ENCODE data around the gene WDR64.
"Not testable (repeated sequence)": the region's sequence is repeated elsewhere in the genome, so short reads cannot be mapped to it uniquely, and the experiment has no call there.

WDR64 gene

DNA sequence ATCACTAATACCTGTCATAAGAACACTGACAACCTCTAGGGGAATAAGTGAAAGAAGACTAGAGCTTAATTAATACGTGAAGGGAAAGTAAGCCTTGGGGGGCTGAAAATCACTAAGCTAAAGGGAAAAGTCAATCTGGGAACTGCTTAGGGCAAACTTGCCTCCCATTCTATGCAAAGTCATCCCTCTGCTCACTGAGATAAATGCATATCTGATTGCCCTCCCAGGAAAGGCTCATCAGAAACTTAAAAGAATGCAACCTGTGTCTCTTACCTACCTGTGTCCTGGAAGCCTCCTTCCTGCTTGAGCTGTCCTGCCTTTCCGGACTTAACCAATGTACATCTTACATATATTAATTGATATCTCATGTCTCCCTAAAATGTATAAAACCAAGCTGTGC, 81.8 kb downstream of the WDR64 start:
- no peaks in the 10 kb centered on the region for H3K4me1 ChIP-seq (ENCODE audit: control insufficient read depth in 5 of 5, insufficient read depth in 5 of 5, low read length in 5 of 5)
- H3K27me3 ChIP-seq (ENCODE audit: control insufficient read depth in 5 of 5, insufficient read depth in 4 of 5, low read length in 5 of 5) = no peaks in the 10 kb centered on the region

DNA sequence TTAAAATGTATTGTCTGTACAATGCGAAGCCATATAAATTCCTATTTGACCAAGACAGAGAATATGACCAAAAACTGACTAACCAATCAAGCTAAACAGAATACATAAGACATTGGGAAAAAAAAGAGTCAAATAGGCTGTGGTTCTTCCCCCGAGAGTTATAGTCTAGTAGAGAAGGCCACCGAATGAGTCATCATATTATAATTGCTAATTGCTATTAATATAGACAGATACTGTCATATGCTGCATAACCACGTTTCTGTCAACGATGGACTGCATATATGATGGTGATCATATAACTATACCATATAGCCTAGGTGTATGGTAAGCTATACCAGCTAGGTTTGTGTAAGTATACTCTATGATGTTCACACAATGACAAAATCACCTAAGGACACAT, 82.5 kb downstream of the WDR64 start:
- Histone ChIP-seq H3K4me1 (ENCODE audit: control insufficient read depth in 5 of 5, insufficient read depth in 5 of 5, low read length in 5 of 5) (no peaks in the 10 kb centered on the region), H3K27ac (ENCODE audit: low read depth, low read length) (no peak overlapping the region), H3K4me3 (ENCODE audit: low read depth in 1 of 5, low read length in 5 of 5) (no peak overlapping the region), H3K36me3 (ENCODE audit: control insufficient read depth in 5 of 5, insufficient read depth in 5 of 5, low read length in 5 of 5) (no peaks in the 10 kb centered on the region), H3K9ac (ENCODE audit: low read length in 5 of 5) (no peak overlapping the region), H3K27me3 (ENCODE audit: control insufficient read depth in 5 of 5, insufficient read depth in 4 of 5, low read length in 5 of 5) (no peaks in the 10 kb centered on the region), H3K9me3 (ENCODE audit: control insufficient read depth in 5 of 5, low read length in 5 of 5) (no peaks in the 10 kb centered on the region)

More for the DNA sequence above, 81.8 kb downstream of the WDR64 start:
- no peak overlapping the region for H3K4me3 ChIP-seq (ENCODE audit: low read depth in 1 of 5, low read length in 5 of 5)
- no peaks in the 10 kb centered on the region for H3K9me3 ChIP-seq (ENCODE audit: control insufficient read depth in 5 of 5, low read length in 5 of 5)
- no peaks in the 10 kb centered on the region for H3K36me3 ChIP-seq (ENCODE audit: control insufficient read depth in 5 of 5, insufficient read depth in 5 of 5, low read length in 5 of 5)
- no peak overlapping the region for H3K27ac ChIP-seq (ENCODE audit: low read depth, low read length)
- no peak overlapping the region for H3K9ac ChIP-seq (ENCODE audit: low read length in 5 of 5)

DNA sequence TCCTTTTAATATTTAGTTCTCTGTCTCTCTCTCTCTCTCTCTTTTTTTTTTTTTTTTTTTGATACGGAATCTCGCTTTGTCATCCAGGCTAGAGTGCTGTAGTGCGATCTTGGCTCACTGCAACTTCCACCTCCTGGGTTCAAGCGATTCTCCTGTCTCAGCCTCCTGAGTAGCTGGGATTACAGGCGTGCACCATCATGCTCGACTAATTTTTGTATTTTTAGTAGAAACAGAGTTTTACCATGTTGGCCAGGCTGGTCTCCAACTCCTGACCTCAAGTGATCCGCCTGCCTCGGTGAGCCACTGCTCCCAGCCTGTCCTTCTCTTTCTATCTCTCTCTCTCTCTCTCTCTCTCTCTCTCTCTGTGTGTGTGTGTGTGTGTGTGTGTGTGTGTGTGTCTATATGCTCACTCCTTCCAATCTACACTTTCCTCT, 83.4 kb downstream of the WDR64 start:
- H3K4me3 ChIP-seq (ENCODE audit: low read depth in 1 of 5, low read length in 5 of 5); H3K4me1 ChIP-seq (ENCODE audit: control insufficient read depth in 5 of 5, insufficient read depth in 5 of 5, low read length in 5 of 5); H3K27ac ChIP-seq (ENCODE audit: low read depth, low read length); H3K9me3 ChIP-seq (ENCODE audit: control insufficient read depth in 5 of 5, low read length in 5 of 5); H3K36me3 ChIP-seq (ENCODE audit: control insufficient read depth in 5 of 5, insufficient read depth in 5 of 5, low read length in 5 of 5); H3K27me3 ChIP-seq (ENCODE audit: control insufficient read depth in 5 of 5, insufficient read depth in 4 of 5, low read length in 5 of 5); H3K9ac ChIP-seq (ENCODE audit: low read length in 5 of 5): not testable (repeated sequence)

DNA sequence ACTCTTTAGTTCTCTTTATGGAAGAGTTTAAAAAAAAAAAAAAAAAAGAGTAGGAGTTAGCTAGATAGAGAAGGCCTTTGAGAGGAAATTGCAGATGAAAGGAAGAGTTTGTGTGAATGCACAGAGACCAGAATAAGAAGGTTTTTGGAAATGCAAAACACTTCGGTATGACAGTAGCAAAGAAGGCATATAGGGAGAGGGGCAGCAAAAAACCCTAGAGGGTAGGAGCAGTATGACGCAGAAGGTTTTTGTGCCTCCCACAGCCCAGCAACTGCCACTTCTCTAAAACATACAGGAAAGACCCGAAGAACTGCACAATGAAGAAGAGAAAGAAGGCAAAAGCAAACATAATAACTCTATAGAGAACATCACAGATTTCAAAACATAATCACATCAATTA, 84.3 kb downstream of the WDR64 start:
- Histone ChIP-seq H3K4me1 (ENCODE audit: control insufficient read depth in 5 of 5, insufficient read depth in 5 of 5, low read length in 5 of 5) (no peaks in the 10 kb centered on the region), H3K27ac (ENCODE audit: low read depth, low read length) (no peak overlapping the region), H3K9me3 (ENCODE audit: control insufficient read depth in 5 of 5, low read length in 5 of 5) (no peaks in the 10 kb centered on the region), H3K27me3 (ENCODE audit: control insufficient read depth in 5 of 5, insufficient read depth in 4 of 5, low read length in 5 of 5) (no peaks in the 10 kb centered on the region), H3K4me3 (ENCODE audit: low read depth in 1 of 5, low read length in 5 of 5) (no peak overlapping the region), H3K9ac (ENCODE audit: low read length in 5 of 5) (no peak overlapping the region), H3K36me3 (ENCODE audit: control insufficient read depth in 5 of 5, insufficient read depth in 5 of 5, low read length in 5 of 5) (no peaks in the 10 kb centered on the region)

- no peaks in the 10 kb centered on the region for H3K4me1 ChIP-seq (ENCODE audit: control insufficient read depth in 5 of 5, insufficient read depth in 5 of 5, low read length in 5 of 5)
- no peak overlapping the region for H3K9ac ChIP-seq (ENCODE audit: low read length in 5 of 5)
- H3K36me3 ChIP-seq (ENCODE audit: control insufficient read depth in 5 of 5, insufficient read depth in 5 of 5, low read length in 5 of 5) = no peaks in the 10 kb centered on the region
- no peak overlapping the region for H3K4me3 ChIP-seq (ENCODE audit: low read depth in 1 of 5, low read length in 5 of 5)
- H3K27me3 ChIP-seq (ENCODE audit: control insufficient read depth in 5 of 5, insufficient read depth in 4 of 5, low read length in 5 of 5) = peaks cover 0 to under 1% (median 0%) of the 10 kb centered on the region in 5 donors
- H3K27ac ChIP-seq (ENCODE audit: low read depth, low read length) = no peak overlapping the region
- H3K9me3 ChIP-seq (ENCODE audit: control insufficient read depth in 5 of 5, low read length in 5 of 5) = no peaks in the 10 kb centered on the region
Observed at GRCh38 chr1:241738284-241739078, 86.4 kb downstream of the WDR64 start.

DNA sequence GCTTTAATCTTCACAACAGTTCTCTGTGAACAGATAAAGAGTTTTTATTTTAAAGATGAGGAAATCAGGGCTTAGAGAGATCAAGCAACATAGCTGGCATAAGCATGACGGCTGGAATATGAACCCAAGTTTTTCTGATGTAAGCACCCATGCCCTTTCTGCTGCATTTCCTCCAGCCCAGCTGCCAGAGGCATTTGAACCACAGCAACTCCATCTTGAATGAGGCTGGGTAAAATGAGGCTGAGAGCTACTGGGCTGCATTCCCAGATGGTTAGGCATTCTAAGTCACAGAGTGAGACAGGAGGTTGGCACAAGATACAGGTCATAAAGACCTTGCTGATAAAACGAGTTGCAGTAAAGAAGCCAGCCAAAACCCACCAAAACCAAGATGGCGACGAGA, 90.0 kb downstream of the WDR64 start:
- Histone ChIP-seq H3K27ac (ENCODE audit: low read depth, low read length) (no peak overlapping the region), H3K4me1 (ENCODE audit: control insufficient read depth in 5 of 5, insufficient read depth in 5 of 5, low read length in 5 of 5) (no peaks in the 10 kb centered on the region), H3K27me3 (ENCODE audit: control insufficient read depth in 5 of 5, insufficient read depth in 4 of 5, low read length in 5 of 5) (peaks cover 0 to 5% (median 2%) of the 10 kb centered on the region in 5 donors), H3K9me3 (ENCODE audit: control insufficient read depth in 5 of 5, low read length in 5 of 5) (no peaks in the 10 kb centered on the region), H3K9ac (ENCODE audit: low read length in 5 of 5) (no peak overlapping the region), H3K36me3 (ENCODE audit: control insufficient read depth in 5 of 5, insufficient read depth in 5 of 5, low read length in 5 of 5) (no peaks in the 10 kb centered on the region), H3K4me3 (ENCODE audit: low read depth in 1 of 5, low read length in 5 of 5) (no peak overlapping the region)

GRCh38 chr1:241744591-241744990, 92.5 kb downstream of the WDR64 start:
- Histone ChIP-seq H3K9me3 (ENCODE audit: control insufficient read depth in 5 of 5, low read length in 5 of 5) (no peaks in the 10 kb centered on the region), H3K36me3 (ENCODE audit: control insufficient read depth in 5 of 5, insufficient read depth in 5 of 5, low read length in 5 of 5) (no peaks in the 10 kb centered on the region), H3K4me1 (ENCODE audit: control insufficient read depth in 5 of 5, insufficient read depth in 5 of 5, low read length in 5 of 5) (peaks cover 0 to 6% (median 3%) of the 10 kb centered on the region in 5 donors), H3K27me3 (ENCODE audit: control insufficient read depth in 5 of 5, insufficient read depth in 4 of 5, low read length in 5 of 5) (peaks cover 0 to 8% (median 4%) of the 10 kb centered on the region in 5 donors), H3K9ac (ENCODE audit: low read length in 5 of 5) (no peak overlapping the region), H3K4me3 (ENCODE audit: low read depth in 1 of 5, low read length in 5 of 5) (no peak overlapping the region), H3K27ac (ENCODE audit: low read depth, low read length) (no peak overlapping the region)

GRCh38 chr1:241747992-241748391, 95.9 kb downstream of the WDR64 start:
- no peaks in the 10 kb centered on the region for H3K36me3 ChIP-seq (ENCODE audit: control insufficient read depth in 5 of 5, insufficient read depth in 5 of 5, low read length in 5 of 5)
- no peak overlapping the region for H3K9ac ChIP-seq (ENCODE audit: low read length in 5 of 5)
- no peaks in the 10 kb centered on the region for H3K9me3 ChIP-seq (ENCODE audit: control insufficient read depth in 5 of 5, low read length in 5 of 5)
- H3K4me1 ChIP-seq (ENCODE audit: control insufficient read depth in 5 of 5, insufficient read depth in 5 of 5, low read length in 5 of 5) = peaks cover 0 to 6% (median 3%) of the 10 kb centered on the region in 5 donors
- no peak overlapping the region for H3K27ac ChIP-seq (ENCODE audit: low read depth, low read length)
- peaks cover 0 to 11% (median 5%) of the 10 kb centered on the region in 5 donors for H3K27me3 ChIP-seq (ENCODE audit: control insufficient read depth in 5 of 5, insufficient read depth in 4 of 5, low read length in 5 of 5)
- H3K4me3 ChIP-seq (ENCODE audit: low read depth in 1 of 5, low read length in 5 of 5) = no peak overlapping the region

GRCh38 chr1:241749041-241749944, 97.2 kb downstream of the WDR64 start:
- H3K4me1 ChIP-seq (ENCODE audit: control insufficient read depth in 5 of 5, insufficient read depth in 5 of 5, low read length in 5 of 5) = peaks cover 0 to 6% (median 3%) of the 10 kb centered on the region in 5 donors
- no peak overlapping the region for H3K9ac ChIP-seq (ENCODE audit: low read length in 5 of 5)
- H3K9me3 ChIP-seq (ENCODE audit: control insufficient read depth in 5 of 5, low read length in 5 of 5) = no peaks in the 10 kb centered on the region
- H3K27ac ChIP-seq (ENCODE audit: low read depth, low read length) = no peak overlapping the region
- H3K4me3 ChIP-seq (ENCODE audit: low read depth in 1 of 5, low read length in 5 of 5) = peak overlapping the region; percentile 3 to 59 (median 23)
- no peaks in the 10 kb centered on the region for H3K36me3 ChIP-seq (ENCODE audit: control insufficient read depth in 5 of 5, insufficient read depth in 5 of 5, low read length in 5 of 5)
- H3K27me3 ChIP-seq (ENCODE audit: control insufficient read depth in 5 of 5, insufficient read depth in 4 of 5, low read length in 5 of 5) = peaks cover 0 to 9% (median 5%) of the 10 kb centered on the region in 5 donors
